IMR-90 (cell line): Measurements from ENCODE around the gene DUSP7. TPM values are rescaled to one million over a fixed set of nuclear protein-coding genes. Genes with fewer than 3 reads are reported as not detected.

Experiments used
- ATAC-seq: fragments of 200-7000 bp; cut with Tn5 transposase; 2 replicates; pipeline ENCODE4 v1.9.1; 2020; ENCODE audit warnings: low read depth, mild to moderate bottlenecking, moderate library complexity
- BruUV-seq: library from RNA; stranded (reverse); fragments of 400-500 nt; replicated peaks from 2 replicates; lab custom pipeline; 2021; lab: Mats Ljungman, UMichigan
- CTCF ChIA-PET: fragments of 300-600 bp; formaldehyde crosslinking; extraction: SDS; loops from one replicate; lab custom pipeline; 2021; ENCODE audit warnings: antibody characterized with exemption; lab: Yijun Ruan, JAX
- POLR2A ChIA-PET: fragments of 300-600 bp; sonication (Branson Sonifier 250); formaldehyde crosslinking; loops from one replicate; lab custom pipeline; 2022; ENCODE audit warnings: antibody characterized with exemption; ENCODE audit not compliant: unreplicated experiment; lab: Charles Lee
- DNase-seq: peaks from one replicate; pipeline ENCODE4 v3.0.0; 2013
- H2AFZ ChIP-seq: replicated peaks from 2 replicates; pipeline ENCODE3; 2013; ENCODE audit warnings: low read length, mild to moderate bottlenecking; ENCODE audit not compliant: poor library complexity
- H2AK5ac ChIP-seq: 2 replicates; pipeline ENCODE4 v1.6.1; 2013; ENCODE audit warnings: low read depth, low read length, inconsistent platforms
- H2AK9ac ChIP-seq: replicated peaks from 2 replicates; pipeline ENCODE3; 2013; ENCODE audit warnings: mild to moderate bottlenecking, low read depth, low read length, moderate library complexity; ENCODE audit not compliant: poor library complexity
- H2BK120ac ChIP-seq: 2 replicates; pipeline ENCODE4 v1.6.1; 2013; ENCODE audit warnings: low read depth, low read length, inconsistent platforms
- H2BK15ac ChIP-seq: 3 replicates; pipeline ENCODE4 v1.6.1; 2013; ENCODE audit warnings: low read depth, low read length, inconsistent platforms
- H2BK20ac ChIP-seq: 2 replicates; pipeline ENCODE4 v1.6.1; 2013; ENCODE audit warnings: low read depth, mild to moderate bottlenecking, inconsistent platforms, low read length, moderate library complexity
- H2BK5ac ChIP-seq: 2 replicates; pipeline ENCODE4 v1.6.1; 2013; ENCODE audit warnings: mild to moderate bottlenecking, low read depth, low read length, inconsistent platforms; ENCODE audit not compliant: poor library complexity, severe bottlenecking
- H3K14ac ChIP-seq: replicated peaks from 2 replicates; pipeline ENCODE4 v1.6.1; 2013; ENCODE audit warnings: low read depth, low read length, inconsistent platforms
- H3K18ac ChIP-seq: 2 replicates; pipeline ENCODE4 v1.6.1; 2013; ENCODE audit warnings: low read depth, low read length, control low read depth
- H3K23ac ChIP-seq: 2 replicates; pipeline ENCODE4 v1.6.1; 2013; ENCODE audit warnings: low read depth, low read length, inconsistent platforms
- H3K27ac ChIP-seq: 2 replicates; pipeline ENCODE4 v1.5.1; 2013; ENCODE audit warnings: mild to moderate bottlenecking, control low read depth, low read length; ENCODE audit not compliant: insufficient read depth
- H3K27me3 ChIP-seq: 2 replicates; pipeline ENCODE4 v1.6.1; 2013; ENCODE audit warnings: low read length; ENCODE audit not compliant: control insufficient read depth, insufficient read depth
- H3K36me3 ChIP-seq: 2 replicates; pipeline ENCODE4 v1.6.1; 2013; ENCODE audit warnings: low read length, mixed read lengths; ENCODE audit not compliant: control insufficient read depth, insufficient read depth
- H3K4ac ChIP-seq: 2 replicates; pipeline ENCODE4 v1.6.1; 2013; ENCODE audit warnings: low read depth, low read length, inconsistent platforms
- H3K4me1 ChIP-seq: 2 replicates; pipeline ENCODE4 v1.6.1; 2013; ENCODE audit warnings: low read length, mixed read lengths; ENCODE audit not compliant: control insufficient read depth, insufficient read depth
- H3K4me2 ChIP-seq: 2 replicates; pipeline ENCODE4 v1.6.1; 2013; ENCODE audit warnings: low read depth, mild to moderate bottlenecking, control low read depth, low read length, moderate library complexity
- H3K4me3 ChIP-seq: 2 replicates; pipeline ENCODE4 v1.5.1; 2013; ENCODE audit warnings: low read depth, mild to moderate bottlenecking, control low read depth, low read length, moderate library complexity; ENCODE audit not compliant: insufficient read depth
- H3K56ac ChIP-seq: 2 replicates; pipeline ENCODE4 v1.6.1; 2013; ENCODE audit warnings: low read length, inconsistent platforms; ENCODE audit not compliant: insufficient read depth; ENCODE audit errors: extremely low read depth
- H3K79me1 ChIP-seq, 2 experiments: 2 replicates each; pipeline ENCODE4 v1.6.1; 2013; ENCODE audit warnings: low read length in 2 of 2, inconsistent platforms in 1 of 2, low read depth in 1 of 2
- H3K9ac ChIP-seq: 2 replicates; pipeline ENCODE4 v1.6.1; 2013; ENCODE audit warnings: low read depth, low read length, control low read depth
- H3K9me1 ChIP-seq: 2 replicates; pipeline ENCODE4 v1.6.1; 2013; ENCODE audit warnings: low read length, inconsistent platforms; ENCODE audit not compliant: insufficient read depth
- H3K9me3 ChIP-seq: 2 replicates; pipeline ENCODE4 v1.6.1; 2013; ENCODE audit warnings: low read length; ENCODE audit not compliant: control insufficient read depth, insufficient read depth
- H4K20me1 ChIP-seq: 2 replicates; pipeline ENCODE4 v1.6.1; 2013; ENCODE audit warnings: low read length, inconsistent platforms; ENCODE audit not compliant: insufficient read depth
- H4K5ac ChIP-seq: 2 replicates; pipeline ENCODE4 v1.6.1; 2013; ENCODE audit warnings: mild to moderate bottlenecking, low read depth, low read length, control low read depth
- H4K8ac ChIP-seq, 2 experiments: 2 replicates each; pipeline ENCODE4 v1.6.1; 2013; ENCODE audit warnings: low read depth in 2 of 2, low read length in 2 of 2, control low read depth in 1 of 2, inconsistent platforms in 1 of 2
- H4K91ac ChIP-seq: 2 replicates; pipeline ENCODE4 v1.6.1; 2013; ENCODE audit warnings: low read depth, low read length, inconsistent platforms; ENCODE audit not compliant: insufficient read depth
- CHD1 ChIP-seq: IDR thresholded peaks from 2 replicates; pipeline ENCODE4 v1.6.1; 2012; ENCODE audit warnings: low read depth, low read length, improper control_type of control experiment
- CTCF ChIP-seq: conservative IDR thresholded peaks from 2 replicates; pipeline ENCODE4 v1.5.1; 2012; ENCODE audit warnings: mild to moderate bottlenecking, low read depth, low read length, improper control_type of control experiment
- ELK1 ChIP-seq: fragments of 150-350 bp; IDR thresholded peaks from 2 replicates; pipeline ENCODE4 v1.6.1; 2016; ENCODE audit warnings: low read depth, mild to moderate bottlenecking, low read length, moderate library complexity, borderline replicate concordance
- FOS ChIP-seq: fragments of 150-350 bp; IDR thresholded peaks from 2 replicates; pipeline ENCODE4 v1.6.1; 2016; ENCODE audit warnings: low read depth, low read length
- MAFK ChIP-seq: IDR thresholded peaks from 2 replicates; pipeline ENCODE4 v1.6.1; 2012; ENCODE audit warnings: low read depth, low read length, improper control_type of control experiment
- MAZ ChIP-seq: IDR thresholded peaks from 2 replicates; pipeline ENCODE4 v1.6.1; 2012; ENCODE audit warnings: low read depth, mild to moderate bottlenecking, low read length, improper control_type of control experiment, moderate library complexity, borderline replicate concordance
- MXI1 ChIP-seq: IDR thresholded peaks from 2 replicates; pipeline ENCODE4 v1.6.1; 2012; ENCODE audit warnings: low read depth, mild to moderate bottlenecking, low read length, moderate library complexity, borderline replicate concordance
- NFE2L2 ChIP-seq: fragments of 150-350 bp; IDR thresholded peaks from 2 replicates; pipeline ENCODE4 v1.6.1; 2016; ENCODE audit warnings: low read depth, mild to moderate bottlenecking, low read length
- RAD21 ChIP-seq: IDR thresholded peaks from 2 replicates; pipeline ENCODE4 v1.6.1; 2012; ENCODE audit warnings: low read length, improper control_type of control experiment
- RCOR1 ChIP-seq: IDR thresholded peaks from 2 replicates; pipeline ENCODE4 v1.6.1; 2012; ENCODE audit warnings: mild to moderate bottlenecking, low read length, improper control_type of control experiment; ENCODE audit not compliant: insufficient replicate concordance
- RFX5 ChIP-seq: IDR thresholded peaks from 2 replicates; pipeline ENCODE4 v1.8.0; 2012; ENCODE audit warnings: low read depth, mild to moderate bottlenecking, low read length, moderate library complexity
- SMC3 ChIP-seq: fragments of 150-350 bp; IDR thresholded peaks from 2 replicates; pipeline ENCODE4 v1.6.1; 2016; ENCODE audit warnings: low read depth, mild to moderate bottlenecking, antibody characterized with exemption, low read length, moderate library complexity
- WGBS, 2 experiments: methylation state at CpG; one replicate each; pipeline versions ENCODE4 v1.1.5 to v1.1.7; 2013; ENCODE audit warnings: missing lambda C conversion rate in 2 of 2; ENCODE audit not compliant: insufficient read length in 1 of 2; ENCODE audit errors: extremely low coverage in 2 of 2; 5-methylcytosine and 5-hydroxymethylcytosine counted together
- dilution Hi-C: fragments of 300-500 bp; cut with HindIII; formaldehyde crosslinking; loops from one replicate; pipeline ENCODE4 v1.14.3; 2018; ENCODE audit warnings: low sequenced_read_pairs; ENCODE audit not compliant: unreplicated experiment
- in situ Hi-C: fragments of 300-500 bp; cut with MboI; formaldehyde crosslinking; loops from 3 replicates; pipeline ENCODE4 v1.14.3; 2019; ENCODE audit warnings: low sequenced_read_pairs, inconsistent platforms, mixed read lengths
- intact Hi-C: fragments of 100-400 bp; cut with micrococcal nuclease; formaldehyde crosslinking; loops from 2 replicates; pipeline ENCODE4 v1.10.0; 2022
- polyA plus RNA-seq, 3 experiments: library from polyadenylated mRNA; depleted of rRNA; stranded (reverse); fragments of >200 nt; gene quantifications; 2 replicates each; pipeline ENCODE4 v1.2.3, GENCODE V29; 2012; ENCODE audit warnings: low replicate concordance in 1 of 3
- total RNA-seq: library from RNA; depleted of rRNA; stranded (reverse); fragments of >200 nt; gene quantifications from 2 replicates; pipeline ENCODE4 v1.2.3, GENCODE V29; 2012

The DUSP7 gene
- total and polyA plus RNA-seq, 2 of the 4 experiments (the other 2 are of a cell fraction), result 9.3 to 24.0 TPM

GRCh38 chr3:51999846-52000245 lies 56.5 kb downstream of the DUSP7 start:
- Histone ChIP-seq H3K56ac (no peak overlapping the region), H3K79me1 (peaks cover 5 to 8% of the 10 kb centered on the region in 2 experiments; a peak in 3 of 4 replicates), H2BK20ac (no peak overlapping the region), H2AK9ac (no peak overlapping the region), H2BK120ac (no peak overlapping the region), H4K20me1 (0 out of 2 replicates have a peak, but pooled peaks cover 5% of the 10 kb centered on the region), H3K4me2 (no peak overlapping the region), H3K18ac (no peak overlapping the region), H2BK15ac (no peak overlapping the region), H3K36me3 (peaks cover under 1% of the 10 kb centered on the region), H4K5ac (no peak overlapping the region), H2AK5ac (no peak overlapping the region), H3K14ac (no peak overlapping the region), H3K9me3 (no peaks in the 10 kb centered on the region), H3K23ac (no peak overlapping the region), H3K27me3 (no peaks in the 10 kb centered on the region), H3K9me1 (no peaks in the 10 kb centered on the region), H3K9ac (no peak overlapping the region), H3K4me3 (no peak overlapping the region), H3K27ac (no peak overlapping the region), H4K8ac (no peak overlapping the region), H2BK5ac (no peak overlapping the region), H3K4ac (no peak overlapping the region), H4K91ac (no peak overlapping the region), H2AFZ (no peak overlapping the region), H3K4me1 (no peaks in the 10 kb centered on the region; the same call in 1 of the 2 replicates)
- ChIA-PET CTCF (no interaction called here), POLR2A (no interaction called here)
- DNase-seq (no peak), ATAC-seq (no peak)
- dilution Hi-C loops (no loop called here), intact Hi-C loops (loop anchor here (5.0 kb wide), 2 partner anchors 197 to 337 kb away; partner anchors contain the start of gene ALAS1), in situ Hi-C loops (loop anchor here (5.0 kb wide), 1 partner anchor 127 kb away; no protein-coding TSS in a partner anchor)
- BruUV-seq, result no TSS peak
- TF ChIP-seq RAD21 (no peak), NFE2L2 (no peak), MAZ (no peak), RFX5 (no peak), CTCF (no peak), FOS (no peak), ELK1 (no peak), SMC3 (no peak), RCOR1 (no peak), MXI1 (no peak), MAFK (no peak), CHD1 (no peak)
- WGBS, 2 experiments, result no CpG with 5 or more reads among the region's 2 CpGs
